Naive thymus-derived CD4-positive, alpha-beta T cell (primary cell): ENCODE results near the gene CANT1. TPM values are rescaled to one million over a fixed set of nuclear protein-coding genes. Genes with fewer than 3 reads are reported as not detected.

Experiments used
- ATAC-seq: fragments of 150-1000 bp; cut with Tn5 transposase; 2 replicates; pipeline ENCODE4 v1.10.0; 2021; ENCODE audit warnings: mild to moderate bottlenecking, moderate library complexity
- CTCF ChIA-PET: fragments of 350-600 bp; sonication (Branson Sonifier 250); formaldehyde crosslinking; loops from one replicate; lab custom pipeline; 2021; ENCODE audit warnings: antibody characterized with exemption; lab: Charles Lee
- POLR2A ChIA-PET: fragments of 350-600 bp; sonication (Branson Sonifier 250); formaldehyde crosslinking; loops from one replicate; lab custom pipeline; 2021; ENCODE audit warnings: antibody characterized with exemption, inconsistent platforms; lab: Charles Lee
- DNase-seq, 9 donors: peaks; one replicate each; pipeline versions ENCODE4 v3.0.0 to v3.0.0-alpha.2; 2020 to 2022; ENCODE audit warnings: mixed read lengths in 1 of 9
- H3K27ac ChIP-seq: one replicate; pipeline ENCODE4 v1.7.0; 2013; ENCODE audit warnings: mild to moderate bottlenecking, low read depth, low read length, moderate library complexity
- H3K27me3 ChIP-seq, 2 donors: one replicate each; pipeline ENCODE4 v1.7.0; 2013; ENCODE audit warnings: low read length in 2 of 2, mild to moderate bottlenecking in 2 of 2, moderate library complexity in 2 of 2; ENCODE audit not compliant: control insufficient read depth in 2 of 2, insufficient read depth in 2 of 2
- H3K36me3 ChIP-seq, 3 experiments: 1 replicate in 2 of 3; 2 replicates in 1 of 3; pipeline ENCODE4 v1.7.0; 2013; ENCODE audit warnings: low read length in 3 of 3, mild to moderate bottlenecking in 3 of 3, moderate library complexity in 1 of 3; ENCODE audit not compliant: insufficient read depth in 3 of 3, control insufficient read depth in 2 of 3
- H3K4me1 ChIP-seq, 2 donors: one replicate each; pipeline ENCODE4 v1.7.0; 2013; ENCODE audit warnings: low read length in 2 of 2, mild to moderate bottlenecking in 2 of 2, moderate library complexity in 1 of 2; ENCODE audit not compliant: control insufficient read depth in 2 of 2, insufficient read depth in 2 of 2
- H3K4me3 ChIP-seq: 2 replicates; pipeline ENCODE4 v1.7.0; 2013; ENCODE audit warnings: mild to moderate bottlenecking, low read length
- H3K9me3 ChIP-seq, 3 experiments: 1 replicate in 2 of 3; 2 replicates in 1 of 3; pipeline ENCODE4 v1.7.0; 2013; ENCODE audit warnings: low read length in 3 of 3; ENCODE audit not compliant: control insufficient read depth in 2 of 3
- H3K27ac Mint-ChIP-seq, 9 donors: one replicate each; pipeline ENCODE4 v1.8.0; 2020 to 2022; ENCODE audit warnings: mixed read lengths in 9 of 9, mild to moderate bottlenecking in 8 of 9, moderate library complexity in 5 of 9, inconsistent platforms in 2 of 9
- H3K27me3 Mint-ChIP-seq, 5 donors: one replicate each; pipeline ENCODE4 v1.8.0; 2021 to 2022; ENCODE audit warnings: mixed read lengths in 5 of 5, mild to moderate bottlenecking in 1 of 5
- H3K36me3 Mint-ChIP-seq, 5 donors: one replicate each; pipeline ENCODE4 v1.8.0; 2020 to 2022; ENCODE audit warnings: mixed read lengths in 5 of 5, mild to moderate bottlenecking in 3 of 5, inconsistent platforms in 1 of 5
- H3K4me1 Mint-ChIP-seq, 7 donors: one replicate each; pipeline ENCODE4 v1.8.0; 2020 to 2022; ENCODE audit warnings: mixed read lengths in 7 of 7, mild to moderate bottlenecking in 3 of 7, inconsistent platforms in 1 of 7
- H3K4me3 Mint-ChIP-seq, 10 donors: one replicate each; pipeline ENCODE4 v1.8.0; 2020 to 2022; ENCODE audit warnings: mild to moderate bottlenecking in 10 of 10, mixed read lengths in 10 of 10, moderate library complexity in 6 of 10, inconsistent platforms in 2 of 10
- H3K9me3 Mint-ChIP-seq, 11 donors: one replicate each; pipeline ENCODE4 v1.8.0; 2020 to 2022; ENCODE audit warnings: mixed read lengths in 11 of 11, mild to moderate bottlenecking in 4 of 11, inconsistent platforms in 1 of 11, moderate library complexity in 1 of 11
- intact Hi-C, 2 donors: fragments of 100-400 bp; cut with micrococcal nuclease; formaldehyde crosslinking; loops; one replicate each; pipeline ENCODE4 v1.15.1; 2023
- polyA plus RNA-seq, 2 donors: library from polyadenylated mRNA; unstranded; fragments of 300-500 nt; fragmentation: Illumina TruSeq; gene quantifications; one replicate each; pipeline ENCODE4 v1.2.3, GENCODE V29; 2021
- total RNA-seq, 6 experiments: library from RNA in 5 of 6; stranded (reverse) in 5 of 6; gene quantifications; 1 replicate in 5 of 6; 2 replicates in 1 of 6; pipeline ENCODE4 v1.2.3 and lab custom pipeline; 2021 to 2026

The CANT1 gene
- total and polyA plus RNA-seq, 7 experiments from 2014 or later, result 11.2 to 82.2 (median 42.3) TPM

DNA sequence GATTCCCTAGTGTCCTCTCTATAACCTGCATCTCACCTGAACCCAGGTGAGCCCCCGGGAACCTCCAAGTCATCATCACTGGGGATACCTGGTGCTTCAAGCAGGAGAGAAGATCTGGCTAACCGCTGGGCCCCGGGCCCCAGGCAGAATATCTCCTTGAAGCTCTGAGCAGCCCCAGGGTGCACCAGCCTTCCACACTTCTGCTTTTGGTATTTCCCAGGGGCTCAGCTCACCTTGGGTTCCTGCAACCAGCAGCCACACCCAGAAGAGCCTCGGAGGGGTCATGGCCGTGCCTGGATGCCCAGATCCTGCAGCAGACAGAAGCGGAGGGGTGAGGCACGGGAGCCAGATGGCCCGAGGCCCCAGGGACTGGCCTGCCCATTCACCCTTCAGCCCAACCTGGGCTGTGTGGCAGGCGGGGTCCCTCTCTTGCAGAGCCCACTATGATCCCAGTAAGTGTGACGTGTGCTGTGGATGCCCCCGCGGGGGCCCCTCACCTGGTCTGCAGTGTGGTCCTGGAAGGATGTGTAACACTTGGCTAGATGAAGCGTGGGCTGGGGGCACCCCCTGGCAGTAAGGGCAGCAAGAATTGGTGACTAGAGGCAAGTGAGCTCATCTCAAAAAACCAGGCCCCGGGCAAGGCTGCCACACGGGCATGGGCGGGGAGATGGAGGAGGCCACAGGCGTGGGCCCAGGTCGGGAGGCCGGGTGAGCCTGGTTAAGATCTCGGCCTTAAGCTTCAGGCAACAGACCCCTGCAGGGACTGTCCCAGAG lies 32.5 kb downstream of the CANT1 start:
- Mint-ChIP-seq H3K36me3 (no peaks in the 10 kb centered on the region), H3K27me3 (no peaks in the 10 kb centered on the region), H3K9me3 (no peaks in the 10 kb centered on the region), H3K27ac (peak overlapping the region in 7 of 9 donors; percentile 36 to 83 (median 61)), H3K4me1 (peaks cover 12 to 31% (median 21%) of the 10 kb centered on the region in 7 donors), H3K4me3 (peak overlapping the region in 8 of 10 donors; percentile 22 to 85 (median 78))
- intact Hi-C loops, result no loop called here
- no peaks in the 10 kb centered on the region for H3K27me3 ChIP-seq
- DNase-seq, result no peak
- CTCF ChIA-PET, result no interaction called here
- ATAC-seq, result no peak
- H3K4me1 ChIP-seq, result peaks cover 0 to 28% of the 10 kb centered on the region in 2 donors
- no peak overlapping the region for H3K4me3 ChIP-seq
- H3K9me3 ChIP-seq, result no peaks in the 10 kb centered on the region
- peaks cover 0 to 27% (median 0%) of the 10 kb centered on the region in 3 experiments for H3K36me3 ChIP-seq
- H3K27ac ChIP-seq, result no peak overlapping the region
- POLR2A ChIA-PET, result no interaction called here

DNA sequence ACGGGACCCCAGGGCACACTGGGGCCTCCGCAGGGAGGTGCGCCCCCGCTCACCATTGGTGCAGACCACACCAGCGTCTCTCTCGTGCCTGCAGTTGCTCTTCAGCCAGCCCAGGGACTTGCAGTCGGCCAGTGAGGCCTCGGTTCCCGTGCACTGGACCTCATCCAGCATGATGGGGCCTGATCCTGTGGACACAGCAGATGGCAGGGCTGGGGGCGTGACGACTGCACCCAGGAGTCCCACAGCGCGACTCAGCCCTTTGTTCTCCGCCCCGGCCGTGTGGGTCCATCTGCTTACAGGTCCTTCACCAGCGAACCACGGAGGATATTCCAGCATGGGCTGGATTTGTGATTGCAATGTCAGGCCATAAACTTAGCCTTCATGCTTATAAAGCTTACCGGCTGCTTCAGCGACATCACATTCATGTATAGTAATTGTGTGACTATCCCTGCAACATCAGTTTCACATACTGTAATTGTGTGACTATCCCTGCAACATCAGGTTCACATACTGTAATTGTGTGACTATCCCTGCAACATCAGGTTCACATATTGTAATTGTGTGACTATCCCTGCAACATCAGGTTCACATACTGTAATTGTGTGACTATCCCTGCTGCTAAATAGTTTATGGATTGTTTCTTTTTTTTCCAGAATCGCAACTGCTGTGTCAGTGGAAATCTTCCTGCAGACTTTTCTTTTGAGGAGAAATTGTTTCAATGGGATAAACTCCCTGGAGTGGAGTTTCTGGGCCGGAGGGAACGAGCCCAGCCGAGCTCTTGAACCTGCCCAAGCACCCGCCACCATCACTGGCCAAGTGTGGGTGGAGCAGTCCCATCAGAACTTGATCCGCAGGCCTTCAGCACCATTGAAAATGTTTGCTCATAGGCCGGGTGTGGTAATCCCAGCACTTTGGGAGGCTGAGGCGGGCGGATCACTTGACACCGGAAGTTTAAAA lies 34.7 kb downstream of the CANT1 start:
- ChIA-PET CTCF (interaction anchor here (0.6 kb wide), 1 partner anchor 22 kb away, joined by 3 read pairs; no protein-coding TSS in a partner anchor), POLR2A (no interaction called here)
- Histone ChIP-seq H3K9me3 (no peaks in the 10 kb centered on the region), H3K4me3 (no peak overlapping the region), H3K27me3 (no peaks in the 10 kb centered on the region), H3K4me1 (peaks cover 0 to 29% of the 10 kb centered on the region in 2 donors), H3K27ac (no peak overlapping the region), H3K36me3 (peaks cover 0 to 32% (median 0%) of the 10 kb centered on the region in 3 experiments)
- ATAC-seq, result peak; percentile 21
- Mint-ChIP-seq H3K36me3 (peaks cover 0 to 5% (median 0%) of the 10 kb centered on the region in 5 donors), H3K27ac (peak overlapping the region in 3 of 9 donors; percentile 19 to 74 (median 22)), H3K27me3 (no peaks in the 10 kb centered on the region), H3K4me1 (peaks cover 17 to 39% (median 27%) of the 10 kb centered on the region in 7 donors), H3K9me3 (no peaks in the 10 kb centered on the region), H3K4me3 (no peak overlapping the region)
- no peak for DNase-seq
- intact Hi-C loops, result loop anchor here in 1 of 2 donors (5.0 kb wide), 1 partner anchor 48 kb away; the partner anchor contains the start of gene TIMP2

DNA sequence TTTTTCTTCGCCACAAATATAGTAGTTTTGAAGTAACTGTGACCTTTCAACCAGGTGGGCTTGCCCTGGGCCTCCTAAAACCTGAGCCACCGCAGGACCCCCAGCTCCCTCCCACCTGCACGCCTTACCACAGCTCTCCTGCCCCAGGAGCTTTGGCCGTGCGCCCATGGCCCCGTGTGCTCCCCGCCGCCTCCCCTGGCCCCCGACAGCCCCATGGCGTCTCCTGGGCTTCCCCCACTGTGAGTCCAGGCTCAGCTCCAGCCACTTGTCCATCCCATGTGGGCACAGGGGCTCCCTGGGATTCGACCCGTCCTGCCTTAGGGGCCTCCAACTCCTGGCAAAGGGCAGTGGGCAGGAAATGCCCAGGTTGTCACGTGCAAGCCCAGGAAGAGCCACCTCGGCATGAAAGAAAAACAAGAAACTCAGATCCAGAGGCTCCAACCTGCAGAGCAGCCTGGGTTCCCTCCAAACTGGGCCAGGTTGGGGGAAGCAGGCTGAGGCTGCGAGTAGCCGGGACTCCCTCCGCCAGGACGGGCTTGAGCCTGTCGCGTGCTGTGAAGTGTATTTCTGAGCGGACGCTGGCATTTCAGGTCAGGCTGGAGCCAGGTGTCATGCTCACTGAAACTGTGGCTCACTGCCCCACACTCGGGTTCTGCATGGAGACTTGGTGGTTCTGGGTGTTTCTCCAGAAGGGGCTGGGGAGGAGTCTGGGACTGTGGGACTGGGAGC lies 35.6 kb downstream of the CANT1 start:
- H3K4me1 Mint-ChIP-seq, result peaks cover 17 to 36% (median 24%) of the 10 kb centered on the region in 7 donors
- H3K9me3 ChIP-seq, result no peaks in the 10 kb centered on the region
- intact Hi-C loops, result loop anchor here in 1 of 2 donors (5.0 kb wide), 1 partner anchor 47 kb away; the partner anchor contains the start of gene TIMP2

DNA sequence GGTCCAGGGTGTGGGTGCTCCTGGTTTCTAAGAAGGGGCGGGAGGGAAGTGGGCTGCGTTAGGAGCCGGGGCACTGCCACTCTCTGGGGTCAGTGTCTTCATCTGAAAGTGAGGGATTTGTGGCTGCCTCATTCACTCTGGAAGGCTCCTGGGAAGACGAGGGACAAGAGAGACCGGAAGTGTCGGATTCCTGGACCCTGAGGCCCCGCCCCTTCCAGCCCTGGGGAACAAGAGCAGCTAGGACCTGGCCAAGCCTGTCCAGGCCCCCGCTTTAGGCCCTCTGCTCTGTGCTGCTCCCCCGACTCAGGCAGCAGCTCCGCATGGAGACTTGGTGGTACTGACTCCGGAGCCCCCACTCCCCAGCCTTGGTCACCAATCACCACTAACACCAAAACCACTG lies 36.4 kb downstream of the CANT1 start:
- Mint-ChIP-seq H3K4me1 (peaks cover 17 to 34% (median 23%) of the 10 kb centered on the region in 7 donors), H3K36me3 (peaks cover 0 to 7% (median 0%) of the 10 kb centered on the region in 5 donors), H3K4me3 (no peak overlapping the region), H3K27me3 (no peaks in the 10 kb centered on the region), H3K9me3 (no peaks in the 10 kb centered on the region), H3K27ac (no peak overlapping the region)
- Histone ChIP-seq H3K9me3 (no peaks in the 10 kb centered on the region), H3K4me3 (no peak overlapping the region), H3K27me3 (no peaks in the 10 kb centered on the region), H3K27ac (no peak overlapping the region), H3K36me3 (peaks cover 0 to 42% (median 0%) of the 10 kb centered on the region in 3 experiments), H3K4me1 (peaks cover 0 to 18% of the 10 kb centered on the region in 2 donors)
- no peak for DNase-seq
- intact Hi-C loops, result loop anchor here in 1 of 2 donors (5.0 kb wide), 1 partner anchor 46 kb away; the partner anchor contains the start of gene TIMP2
- CTCF ChIA-PET, result no interaction called here
- ATAC-seq, result no peak
- POLR2A ChIA-PET, result no interaction called here

More for the DNA sequence above, 35.6 kb downstream of the CANT1 start:
- peaks cover 0 to 5% (median 0%) of the 10 kb centered on the region in 5 donors for H3K36me3 Mint-ChIP-seq
- Histone ChIP-seq H3K27ac (no peak overlapping the region), H3K27me3 (no peaks in the 10 kb centered on the region), H3K36me3 (peaks cover 0 to 35% (median 0%) of the 10 kb centered on the region in 3 experiments), H3K4me1 (peaks cover 0 to 23% of the 10 kb centered on the region in 2 donors), H3K4me3 (no peak overlapping the region)
- ChIA-PET CTCF (interaction anchor here (0.6 kb wide), 1 partner anchor 21 kb away, joined by 3 read pairs; no protein-coding TSS in a partner anchor), POLR2A (no interaction called here)
- H3K27ac Mint-ChIP-seq, result no peak overlapping the region
- ATAC-seq (no peak), DNase-seq (no peak)
- no peak overlapping the region for H3K4me3 Mint-ChIP-seq
- H3K27me3 Mint-ChIP-seq, result no peaks in the 10 kb centered on the region
- H3K9me3 Mint-ChIP-seq, result no peaks in the 10 kb centered on the region

DNA sequence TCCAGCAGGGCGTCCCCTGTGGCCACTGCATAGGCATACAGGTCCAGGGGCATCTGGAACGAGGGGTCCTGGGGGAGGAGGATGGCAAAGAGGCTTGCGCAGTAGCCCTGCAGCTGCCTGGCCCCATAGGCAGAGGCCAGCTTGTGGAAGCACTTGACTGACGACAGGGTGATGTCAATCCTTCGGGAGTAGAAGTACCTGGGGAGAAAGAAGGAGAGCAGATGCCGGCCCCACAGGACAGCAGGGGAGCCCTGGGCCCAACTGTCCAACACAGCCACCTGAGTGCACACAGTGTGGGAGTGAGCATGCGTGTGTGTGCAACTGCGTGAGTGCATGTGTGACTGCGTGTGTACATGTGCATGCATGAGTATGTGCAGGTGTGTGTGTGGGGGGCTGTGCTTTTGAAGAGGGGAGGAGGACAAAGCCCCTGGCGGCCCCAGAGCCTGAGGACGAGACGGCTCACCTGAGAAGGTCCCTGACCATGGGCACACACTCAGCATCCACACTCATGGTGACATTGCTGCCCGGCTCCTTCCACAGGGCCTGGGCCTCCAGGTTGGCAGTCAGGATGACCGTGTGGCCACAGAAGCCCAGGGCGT lies 37.0 kb downstream of the CANT1 start:
- H3K27me3 Mint-ChIP-seq, result no peaks in the 10 kb centered on the region
- H3K27ac Mint-ChIP-seq, result peak overlapping the region in 1 of 9 donors; percentile 30
- Histone ChIP-seq H3K4me1 (peaks cover 0 to 12% of the 10 kb centered on the region in 2 donors), H3K4me3 (no peak overlapping the region), H3K27me3 (no peaks in the 10 kb centered on the region), H3K9me3 (no peaks in the 10 kb centered on the region), H3K27ac (no peak overlapping the region), H3K36me3 (peaks cover 0 to 42% (median 0%) of the 10 kb centered on the region in 3 experiments)
- ATAC-seq (no peak), DNase-seq (no peak)
- H3K9me3 Mint-ChIP-seq, result no peaks in the 10 kb centered on the region
- ChIA-PET POLR2A (interaction anchor here (0.6 kb wide), 1 partner anchor 242 kb away, joined by 4 read pairs; no protein-coding TSS in a partner anchor), CTCF (interaction anchor here (1.2 to 2.8 kb wide), 3 partner anchors 9 to 109 kb away, joined by 3 to 25 read pairs (median 8); no protein-coding TSS in a partner anchor)
- H3K4me3 Mint-ChIP-seq, result no peak overlapping the region
- intact Hi-C loops, result loop anchor here in 1 of 2 donors (5.0 kb wide), 1 partner anchor 45 kb away; the partner anchor contains the start of gene TIMP2
- peaks cover 14 to 29% (median 18%) of the 10 kb centered on the region in 7 donors for H3K4me1 Mint-ChIP-seq
- H3K36me3 Mint-ChIP-seq, result peaks cover 0 to 9% (median 0%) of the 10 kb centered on the region in 5 donors
